Islet precursor cell (in vitro differentiated cells): ENCODE measurements around the gene SCARF1.

Experiments used
- DNase-seq: peaks from one replicate; pipeline ENCODE4 v3.0.0-alpha.2; 2018

The SCARF1 gene

DNA sequence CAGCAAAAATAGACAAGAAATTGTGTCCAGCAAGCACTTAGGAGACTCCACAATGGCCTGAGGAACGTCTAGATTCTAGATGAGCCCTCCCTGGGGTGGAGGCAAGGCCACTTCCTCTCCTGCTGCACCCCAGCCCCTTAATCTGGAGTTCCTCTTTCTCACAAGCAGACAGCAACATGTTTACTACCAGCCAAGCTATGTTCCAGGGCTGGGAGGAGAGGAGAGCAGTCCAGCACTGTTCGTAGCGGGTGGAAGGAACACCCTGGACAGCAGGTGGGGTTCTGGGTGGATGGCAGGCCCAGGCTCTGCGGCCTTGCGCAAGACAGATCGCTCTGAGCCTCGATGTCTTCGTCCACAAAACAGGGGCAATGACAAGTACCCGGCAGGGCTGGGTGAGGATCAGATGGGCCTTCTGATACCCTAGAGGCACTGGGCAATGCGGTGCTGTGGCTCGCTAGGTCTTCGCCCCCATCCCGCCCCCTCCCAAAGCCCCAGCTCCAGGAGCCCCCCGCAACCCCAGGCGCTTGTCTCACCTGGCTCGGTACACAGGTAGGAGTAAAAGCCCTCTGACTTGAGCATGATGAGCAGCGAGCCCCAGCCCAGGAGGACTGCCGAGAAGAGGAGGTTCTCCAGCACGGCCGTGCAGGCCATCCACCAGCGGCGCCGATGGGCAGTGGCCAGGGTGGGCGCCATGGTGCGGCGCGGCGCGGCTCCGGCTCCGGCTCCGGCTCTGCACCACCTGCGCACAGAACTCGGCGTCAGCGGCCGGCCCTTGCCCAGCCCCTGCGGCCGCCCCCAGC lies 18.1 kb downstream of the SCARF1 start:
- DNase-seq, result peak; percentile 72

DNA sequence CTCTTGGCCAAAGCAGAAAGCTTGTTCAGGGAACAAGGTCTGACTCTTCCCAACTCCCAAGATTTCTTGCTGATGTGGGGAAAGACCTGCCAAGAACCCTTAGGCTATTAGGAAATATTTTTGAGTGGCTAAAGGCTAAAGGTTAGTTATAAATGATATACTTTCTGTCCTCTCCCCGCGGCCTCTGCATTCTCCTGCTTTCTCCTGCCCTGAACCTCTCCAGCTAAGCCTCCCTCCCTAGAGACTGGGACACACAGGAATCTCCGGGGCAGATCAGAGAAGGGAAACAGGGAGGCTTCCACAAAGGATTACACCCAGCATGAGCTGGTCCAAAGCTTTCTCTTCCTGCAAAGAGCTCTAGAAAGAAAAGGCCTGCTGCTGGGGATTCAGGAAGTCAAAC lies 19.2 kb downstream of the SCARF1 start:
- peak; percentile 55 for DNase-seq

DNA sequence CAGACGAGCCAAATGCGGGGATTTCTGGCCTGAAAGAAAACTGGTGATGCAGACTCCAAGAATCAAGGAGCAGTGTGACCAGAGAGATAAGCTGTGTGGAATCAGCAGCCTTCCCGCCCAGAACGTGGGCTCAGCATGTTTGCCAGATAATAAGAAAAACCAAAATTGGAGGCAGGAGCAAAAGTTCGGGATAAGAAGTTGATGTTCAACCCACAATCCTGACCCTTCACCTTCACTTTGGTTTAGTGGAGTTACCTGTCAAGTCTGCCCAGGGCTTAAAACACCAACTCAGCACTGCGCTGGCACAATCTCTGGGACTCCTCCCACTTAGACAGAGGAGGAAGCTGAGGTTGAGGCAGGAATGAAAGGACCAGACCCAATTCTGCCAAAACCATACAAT lies 20.0 kb downstream of the SCARF1 start:
- no peak for DNase-seq

DNA sequence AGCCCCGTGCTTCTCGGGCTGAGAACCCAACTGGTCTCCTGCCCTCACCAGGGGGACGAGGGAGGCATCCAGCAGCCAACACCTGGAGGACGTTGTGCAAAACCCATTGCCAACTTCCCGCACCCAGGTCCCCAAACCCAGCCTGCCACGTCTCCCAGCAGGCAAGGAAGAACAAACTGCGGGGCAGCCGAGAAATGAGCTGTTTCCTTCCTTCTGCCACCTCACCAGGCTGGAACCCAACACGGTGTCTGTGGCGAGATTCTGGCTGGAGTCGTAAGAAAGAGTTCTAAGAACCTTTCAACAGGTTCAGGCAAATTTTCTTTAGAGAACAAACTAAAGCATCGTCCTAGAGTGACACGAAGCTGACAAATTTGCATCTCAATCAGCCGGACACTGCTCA lies 20.5 kb downstream of the SCARF1 start:
- no peak for DNase-seq

- DNase-seq, result no peak
Observed at GRCh38 chr17:1624650-1625049, 20.9 kb downstream of the SCARF1 start.

GRCh38 chr17:1623057-1623630 lies 22.4 kb downstream of the SCARF1 start:
- no peak for DNase-seq

DNA sequence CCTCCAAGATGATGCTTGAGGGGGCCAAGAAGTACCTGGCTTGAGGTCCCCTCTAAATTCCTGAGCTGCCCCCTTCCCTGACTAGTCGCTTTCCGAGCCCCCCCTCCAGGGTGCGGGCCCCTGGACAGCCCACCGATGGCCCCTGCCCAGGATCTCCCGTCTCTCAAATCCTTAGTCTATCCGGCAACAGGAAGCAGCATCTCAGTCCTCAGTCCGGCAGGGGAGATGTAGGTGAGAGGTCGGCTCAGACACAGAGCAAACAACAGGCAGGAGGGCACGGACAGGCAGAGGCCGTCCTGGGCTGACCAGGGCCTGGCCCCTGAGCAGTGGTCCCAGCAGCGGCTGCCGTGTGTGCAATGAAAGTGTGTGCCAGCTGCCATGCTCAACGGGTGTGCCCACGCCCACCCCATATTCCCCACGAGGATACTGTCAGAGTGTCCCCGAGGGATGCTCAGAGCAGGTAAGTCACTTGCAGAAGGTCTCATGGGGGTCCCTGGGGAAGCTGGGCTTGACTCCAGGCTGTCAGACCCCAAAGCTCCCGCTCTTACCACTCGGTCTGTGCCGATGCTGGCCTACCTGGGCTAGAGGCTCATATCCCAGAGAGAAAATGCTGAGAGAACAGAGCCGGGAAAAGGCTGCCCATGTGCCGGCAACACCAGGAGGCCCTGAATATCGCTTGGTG lies 24.1 kb downstream of the SCARF1 start:
- DNase-seq, result peak; percentile 64

- DNase-seq, result peak; percentile 78
Observed at GRCh38 chr17:1620486-1620885, 25.0 kb downstream of the SCARF1 start.

DNA sequence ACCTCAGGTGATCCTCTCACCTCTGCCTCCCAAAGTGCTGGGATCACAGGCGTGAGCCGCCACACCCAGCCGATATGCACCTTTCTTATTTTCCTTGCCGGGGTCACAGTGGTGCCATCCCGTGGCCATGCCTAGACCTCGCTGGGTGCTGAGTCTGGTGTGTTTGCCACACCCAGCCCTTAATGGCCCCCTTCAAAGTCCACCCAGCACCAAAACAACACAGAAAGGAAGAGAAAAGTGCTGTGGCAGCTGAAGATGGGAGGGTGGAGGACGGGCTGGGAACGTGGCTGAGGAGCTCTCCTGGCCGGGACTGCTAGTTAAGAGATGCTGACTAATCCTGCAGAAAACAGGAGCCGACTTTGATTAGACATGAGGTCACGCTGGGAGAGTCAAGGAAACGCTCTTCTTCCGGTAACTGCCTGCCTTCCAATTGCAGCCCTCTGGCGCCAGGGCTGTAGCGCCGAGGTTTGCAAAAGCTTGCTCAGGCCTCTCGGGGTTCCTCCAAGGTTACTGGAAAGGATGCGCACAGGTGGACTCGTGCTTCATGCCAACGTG lies 27.8 kb downstream of the SCARF1 start:
- peak; percentile 88 for DNase-seq

DNA sequence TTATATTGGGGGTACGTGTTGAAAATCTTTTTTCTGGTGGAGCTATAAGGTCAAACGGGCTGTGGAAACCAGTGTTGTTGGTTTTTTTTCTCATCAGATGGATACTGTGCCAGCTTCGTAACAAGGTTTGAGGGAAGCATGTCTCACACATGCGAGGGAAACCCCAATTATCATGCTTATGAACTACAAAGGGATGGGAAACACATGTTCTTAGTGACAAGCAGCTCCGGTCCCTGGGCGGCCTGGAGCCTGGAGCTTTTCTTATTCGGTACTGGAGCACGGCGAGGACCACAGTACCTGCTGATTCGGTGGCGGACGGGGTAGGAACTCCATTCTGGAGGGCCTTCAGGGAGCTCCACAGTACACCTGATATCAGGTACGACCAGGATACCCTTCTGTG lies 29.4 kb downstream of the SCARF1 start:
- DNase-seq, result no peak

- DNase-seq, result no peak
Observed at GRCh38 chr17:1612400-1612799, 33.1 kb downstream of the SCARF1 start.

DNA sequence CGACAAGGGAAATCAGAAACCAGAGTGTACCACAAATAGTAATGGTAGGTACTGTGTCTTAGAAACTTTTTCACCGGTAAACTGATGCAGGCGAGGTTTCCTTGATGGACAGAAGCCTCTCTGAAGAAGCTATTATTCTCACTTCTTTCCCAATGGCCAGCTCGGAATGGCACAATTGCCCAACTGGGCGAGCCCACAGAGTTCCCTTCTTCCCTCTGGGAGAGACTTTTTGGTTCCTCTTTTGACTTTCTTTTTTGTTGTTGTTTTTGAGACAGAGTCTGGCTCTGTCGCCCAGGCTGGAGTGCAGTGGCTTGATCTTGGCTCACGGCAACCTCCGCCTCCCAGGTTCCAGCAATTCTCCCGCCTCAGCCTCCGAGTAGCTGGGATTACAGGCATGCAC lies 33.8 kb downstream of the SCARF1 start:
- no peak for DNase-seq

GRCh38 chr17:1608676-1609075 lies 36.9 kb downstream of the SCARF1 start:
- no peak for DNase-seq

GRCh38 chr17:1607971-1608320 lies 37.6 kb downstream of the SCARF1 start:
- no peak for DNase-seq

DNA sequence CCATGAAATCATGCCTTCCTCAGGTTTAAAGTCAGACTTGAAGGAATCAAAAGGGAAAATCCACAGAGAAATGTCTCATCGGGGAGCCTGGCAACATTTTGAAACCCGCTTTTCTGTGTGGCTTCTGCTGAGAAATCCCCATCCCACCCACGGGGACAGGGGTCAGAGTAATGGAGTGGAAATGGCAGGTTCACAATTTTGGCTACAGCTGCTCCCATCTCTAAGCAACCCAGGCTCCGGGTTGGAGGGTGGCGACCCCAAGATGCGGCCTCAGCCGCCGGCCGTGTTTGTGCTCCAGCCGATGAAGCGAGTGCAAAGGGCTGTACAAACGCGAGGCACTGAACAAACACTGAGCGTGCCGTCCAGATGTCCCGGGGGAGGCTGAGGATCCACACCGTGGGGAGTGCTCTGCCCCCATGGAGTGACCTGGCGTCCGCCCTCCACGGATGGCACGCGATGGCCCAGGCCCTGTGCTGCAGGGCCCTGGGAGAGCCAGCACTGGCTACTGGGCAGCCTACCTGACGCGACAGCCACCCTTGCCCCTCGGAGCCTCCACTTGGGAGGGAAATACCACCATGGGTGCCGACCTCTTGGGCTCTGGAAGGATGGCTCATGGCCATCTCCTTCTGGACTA lies 39.1 kb downstream of the SCARF1 start:
- no peak for DNase-seq

DNA sequence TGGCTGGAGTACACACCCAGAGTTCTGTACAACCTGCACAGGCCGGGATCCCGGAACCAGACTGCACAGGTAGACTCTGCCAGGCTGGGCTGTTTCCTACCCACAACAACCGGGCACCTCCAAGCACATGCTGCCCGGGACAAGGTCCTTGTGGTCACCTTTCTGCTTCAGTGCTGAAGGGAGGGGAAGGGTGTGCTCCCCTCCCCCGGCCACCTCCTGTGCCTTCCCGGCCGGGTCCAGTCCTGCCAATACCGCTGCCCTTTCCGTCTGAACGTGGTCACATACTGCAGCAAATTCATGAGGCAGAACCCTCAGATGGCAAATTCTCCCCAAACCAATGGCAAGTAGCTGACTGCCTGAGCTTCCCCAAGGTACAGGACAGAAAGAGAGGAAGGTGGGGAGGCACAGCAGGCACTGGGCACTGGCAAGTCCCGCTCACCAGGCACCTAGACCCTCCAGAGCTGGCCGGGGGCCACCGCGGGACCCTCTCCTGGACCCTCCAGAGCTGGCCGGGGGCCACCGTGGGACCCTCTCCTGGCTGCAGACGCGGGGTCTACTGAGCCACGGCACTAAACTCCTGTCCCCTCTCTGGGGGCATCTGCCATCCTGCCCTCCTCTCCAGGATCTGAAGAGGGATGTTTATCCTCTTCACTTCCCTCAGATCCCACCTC lies 39.7 kb downstream of the SCARF1 start:
- DNase-seq, result no peak

- DNase-seq, result peak; percentile 89
Observed at GRCh38 chr17:1604831-1605528, 40.6 kb downstream of the SCARF1 start.

GRCh38 chr17:1601571-1601970 lies 44.0 kb downstream of the SCARF1 start:
- no peak for DNase-seq

GRCh38 chr17:1598399-1599095 lies 47.0 kb downstream of the SCARF1 start:
- DNase-seq, result no peak

DNA sequence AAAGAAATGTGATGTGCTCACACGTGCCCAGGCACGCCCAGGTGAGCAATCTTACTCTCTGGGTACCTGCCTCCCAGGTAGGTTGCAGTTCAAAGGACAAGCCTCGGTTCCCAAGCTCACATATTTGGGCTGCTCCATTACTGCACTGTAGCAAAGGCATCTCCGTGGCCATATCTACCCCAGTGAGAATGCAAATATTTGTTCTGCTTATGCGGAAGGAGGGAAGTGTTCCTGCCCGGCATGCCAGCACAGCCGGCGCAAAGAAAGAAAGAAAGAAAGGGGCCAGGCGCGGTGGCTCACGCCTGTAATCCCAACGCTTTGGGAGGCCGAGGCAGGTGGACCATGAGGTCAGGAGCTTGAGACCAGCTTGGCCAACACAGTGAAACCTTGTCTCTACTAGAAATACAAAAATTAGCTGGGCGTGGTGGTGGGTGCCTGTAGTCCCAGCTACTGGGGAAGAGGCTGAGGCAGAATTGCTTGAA lies 47.6 kb downstream of the SCARF1 start:
- no peak for DNase-seq

- DNase-seq, result no peak
Observed at GRCh38 chr17:1593630-1593931, 52.0 kb downstream of the SCARF1 start.
